ENCODE data around the gene TBXAS1.

Gene TBXAS1

DNA sequence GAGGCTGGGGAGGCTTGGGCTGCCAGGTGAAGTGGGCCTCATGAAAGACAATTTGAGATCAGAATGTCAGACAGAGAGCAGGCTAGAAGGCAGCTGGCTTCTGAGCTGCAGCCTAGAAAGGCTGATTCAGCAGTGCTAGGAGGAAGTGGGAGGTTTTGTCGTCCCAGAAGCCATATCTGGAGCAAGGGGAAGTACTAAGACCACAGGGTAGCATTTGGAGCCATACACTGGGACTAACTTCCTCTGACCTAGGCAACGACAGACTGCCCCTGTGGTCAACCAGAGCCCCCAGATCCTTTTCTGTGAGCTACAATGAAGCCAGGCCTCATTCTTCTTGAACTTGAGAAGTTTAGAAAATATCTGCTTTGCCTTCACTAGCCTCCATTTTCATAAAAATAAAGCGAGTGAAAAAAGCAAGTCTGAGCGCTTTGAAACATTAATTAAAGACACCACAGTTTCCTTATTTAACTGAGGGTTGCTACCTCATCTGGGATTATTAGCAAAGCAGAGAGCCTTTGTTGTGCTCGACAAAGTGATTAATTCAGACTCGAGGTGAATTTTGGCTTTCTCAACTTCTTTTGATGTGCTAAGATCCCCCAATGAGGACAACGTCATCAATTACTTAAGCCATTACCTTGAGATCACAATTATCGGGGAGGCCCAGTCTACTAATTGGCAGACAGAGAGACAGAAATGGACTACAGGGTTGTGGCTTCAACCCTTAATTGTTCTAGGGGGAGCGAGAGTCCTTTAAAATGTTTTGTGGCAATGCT is 26.6 kb downstream of the TBXAS1 start:
- DNase-seq: peak; percentile 98

DNA sequence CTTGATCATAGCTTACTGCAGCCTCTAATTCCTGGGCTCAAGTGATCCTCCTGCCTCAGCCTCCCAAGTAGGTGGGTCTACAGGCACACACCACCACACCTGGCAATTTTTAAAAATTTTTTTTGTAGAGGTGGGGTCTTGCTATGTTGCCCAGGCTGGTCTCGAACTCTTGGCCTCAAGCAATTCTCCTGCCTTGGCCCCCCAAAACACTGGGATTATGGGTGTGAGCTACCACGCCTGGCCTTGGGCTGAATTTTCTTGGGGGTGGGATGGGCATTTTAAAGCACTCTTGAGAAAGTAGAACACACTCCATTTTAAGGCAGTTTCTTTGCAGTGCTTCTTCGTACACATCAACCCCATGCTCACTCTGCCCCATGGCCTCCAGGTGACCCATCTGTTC is 28.7 kb downstream of the TBXAS1 start:
- no peak for DNase-seq

DNA sequence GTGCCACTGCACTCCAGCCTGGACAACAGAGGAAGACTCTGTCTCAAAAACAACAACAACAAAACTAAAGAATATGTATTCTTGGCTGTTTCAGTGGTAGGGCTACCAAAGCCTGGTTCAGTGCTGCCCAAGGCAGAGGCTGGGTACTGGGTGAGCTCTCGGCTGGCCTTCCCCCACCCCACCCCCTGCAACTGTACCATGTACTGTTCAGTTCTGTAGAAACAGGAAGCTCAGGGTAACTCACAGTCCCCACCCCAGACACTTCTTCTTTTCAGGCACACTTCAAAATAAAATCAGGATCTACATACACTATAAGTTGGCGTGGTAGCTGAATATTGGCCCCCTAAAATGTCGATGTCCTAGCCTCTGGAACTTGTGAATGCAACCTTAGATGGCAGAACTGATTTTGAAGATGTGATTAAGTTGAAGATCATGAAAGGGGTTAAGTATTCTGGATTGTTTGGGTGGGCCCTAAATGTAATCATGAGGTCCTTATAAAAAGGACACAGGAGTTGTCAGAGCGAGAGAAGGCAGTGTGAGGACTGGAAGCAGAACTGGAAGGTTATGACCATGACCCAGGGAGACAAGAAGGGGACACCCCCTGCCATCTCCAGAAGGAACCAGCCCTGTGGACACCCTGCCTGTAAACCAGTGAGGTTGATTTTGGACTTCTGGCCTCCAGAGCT is 31.2 kb downstream of the TBXAS1 start:
- DNase-seq: peak; percentile 85

DNA sequence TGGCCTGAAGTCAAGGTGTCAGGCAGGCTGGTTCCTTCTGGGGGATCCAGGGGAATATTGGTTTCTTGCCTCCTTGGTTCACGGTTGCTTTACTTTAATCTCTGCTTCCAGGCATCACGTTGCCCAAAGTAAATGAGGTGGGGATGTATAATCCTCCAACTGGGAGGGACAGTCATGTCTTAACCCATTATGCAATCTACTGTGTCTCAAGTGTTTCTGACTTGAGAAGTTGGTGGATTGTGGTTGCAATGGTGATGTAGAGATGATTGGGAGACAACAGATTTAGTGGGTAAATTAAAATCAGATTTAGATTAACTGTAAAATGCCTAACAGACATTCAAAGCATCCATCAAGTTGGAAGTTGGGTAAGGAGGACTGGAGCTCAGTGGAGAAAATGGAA is 32.7 kb downstream of the TBXAS1 start:
- peak; percentile 72 for DNase-seq

DNA sequence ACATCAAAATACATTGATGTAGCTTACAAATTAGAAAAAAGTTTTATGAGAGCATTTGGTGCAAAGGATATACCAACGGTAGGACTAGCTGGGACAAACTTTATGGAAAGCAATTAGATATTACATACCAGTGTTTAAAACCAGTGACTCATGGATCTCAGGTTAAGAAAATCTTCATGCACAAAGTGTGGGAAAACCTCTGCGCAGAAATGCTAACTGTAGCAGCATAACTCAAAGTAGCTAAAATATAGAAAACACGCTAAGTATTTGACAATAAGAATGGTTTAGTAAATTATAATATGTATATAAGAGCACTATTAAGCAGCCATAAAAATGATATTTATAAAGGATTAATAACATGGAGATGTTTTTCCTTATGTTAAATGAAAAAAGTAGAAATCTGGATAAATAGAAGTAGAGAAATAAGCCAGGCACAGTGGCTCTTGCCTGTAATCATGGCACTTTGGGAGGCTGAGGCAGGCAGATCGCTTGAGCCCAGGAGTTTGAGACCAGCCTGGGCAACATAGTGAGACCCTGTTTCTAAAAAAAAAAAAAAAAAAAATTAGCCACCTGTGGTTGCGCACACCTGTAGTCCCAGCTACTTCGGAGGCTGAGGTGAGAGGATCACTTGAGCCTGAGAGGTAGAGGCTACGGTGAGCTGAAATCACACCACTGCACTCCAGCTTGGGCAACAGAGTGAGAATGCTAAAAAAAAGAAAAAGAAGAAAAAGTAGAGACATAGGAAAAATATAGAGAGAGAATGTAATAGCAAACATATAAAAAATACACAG is 37.2 kb downstream of the TBXAS1 start:
- DNase-seq: no peak

DNA sequence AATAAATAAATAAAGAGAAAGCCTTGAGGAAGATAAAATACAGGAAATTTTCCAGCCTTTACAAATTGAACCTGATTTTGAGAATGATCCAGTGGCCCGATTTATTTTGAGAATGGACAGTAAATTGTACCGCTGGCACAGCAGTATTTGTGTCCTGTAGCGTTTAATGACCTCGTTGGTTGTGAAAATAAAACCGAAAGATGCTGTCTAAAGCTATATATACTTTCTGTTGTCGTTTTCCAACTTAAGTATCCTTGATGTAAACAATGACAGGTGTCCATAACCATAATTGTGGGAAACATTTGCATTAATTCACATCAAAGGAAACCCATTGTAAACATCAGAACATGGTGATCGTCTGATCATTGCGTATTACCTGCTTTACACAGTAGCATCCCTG is 38.8 kb downstream of the TBXAS1 start:
- no peak for DNase-seq

DNA sequence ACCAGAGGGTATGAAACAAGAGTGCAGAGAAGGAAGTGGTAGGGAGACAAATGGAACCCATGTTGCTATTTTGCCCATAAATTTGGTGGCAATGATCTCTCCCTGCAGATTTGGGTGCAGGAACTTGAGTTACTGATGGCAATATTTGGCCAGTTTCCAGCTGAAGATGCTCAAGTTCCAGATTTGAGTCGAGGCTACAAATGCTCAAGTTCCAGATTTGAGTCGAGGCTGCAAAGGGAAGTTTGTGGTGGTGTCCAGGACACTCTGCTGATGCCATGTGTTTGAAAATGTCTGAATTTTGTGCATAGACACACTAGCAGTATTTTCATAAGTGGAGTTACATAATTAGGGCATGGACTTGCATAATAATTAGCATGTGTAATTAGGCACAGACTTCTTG is 40.8 kb downstream of the TBXAS1 start:
- DNase-seq: peak; percentile 26

DNA sequence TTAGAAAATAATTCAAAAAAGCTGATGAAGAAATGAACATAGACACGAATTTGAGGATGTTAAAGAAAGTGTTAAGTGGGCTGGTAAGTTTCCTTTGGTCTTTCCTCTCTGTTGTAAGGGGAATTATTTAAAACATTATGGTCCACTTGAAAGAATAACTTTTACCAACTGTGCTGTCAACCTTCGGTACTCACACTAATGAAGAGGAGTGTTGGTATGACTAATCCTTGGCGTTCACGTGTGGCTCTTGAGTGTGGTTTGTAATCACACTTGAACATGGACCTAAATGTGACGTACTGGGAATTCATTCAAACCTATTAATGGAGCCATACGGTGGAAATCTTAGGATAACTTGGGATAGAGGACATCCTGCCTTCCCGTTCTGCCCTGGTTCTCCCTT is 41.3 kb downstream of the TBXAS1 start:
- no peak for DNase-seq

DNA sequence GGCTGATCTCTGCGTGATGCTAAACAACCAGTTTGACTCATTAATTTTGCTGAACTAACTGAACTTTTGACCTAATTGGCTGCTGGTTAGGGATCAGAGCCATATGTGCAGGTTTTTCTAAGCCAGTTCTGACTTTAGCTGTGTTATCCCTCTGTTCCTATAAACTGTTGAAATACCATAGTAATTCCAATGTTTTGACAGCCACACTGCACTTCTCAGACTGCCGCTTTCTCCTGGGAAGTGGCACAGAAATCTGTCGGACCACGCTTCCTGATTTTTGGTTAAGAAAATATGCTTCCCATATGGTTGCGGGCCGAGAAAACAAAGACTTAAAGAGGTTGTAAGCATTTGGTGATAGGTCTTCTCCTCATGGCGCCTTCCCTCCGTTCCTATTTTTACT is 42.3 kb downstream of the TBXAS1 start:
- no peak for DNase-seq

DNA sequence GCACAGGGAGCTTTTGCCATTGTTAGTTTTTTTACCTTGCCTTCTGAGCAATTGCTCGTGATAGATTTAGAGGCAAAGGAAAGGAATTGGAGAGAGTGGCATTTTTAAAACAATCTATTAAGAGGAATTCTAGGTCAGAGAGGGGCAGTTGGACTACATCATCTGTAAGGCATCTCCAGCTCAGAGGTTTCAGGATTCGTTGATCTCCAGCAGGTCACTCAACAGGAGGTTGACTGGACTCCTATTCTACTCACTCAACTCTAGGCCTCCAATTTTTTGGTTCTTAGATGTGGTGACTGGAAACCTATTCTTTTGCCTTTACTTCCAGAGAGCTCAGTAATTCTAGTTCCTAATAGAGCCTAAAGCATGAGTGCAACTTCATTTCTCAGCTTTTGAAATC is 42.8 kb downstream of the TBXAS1 start:
- DNase-seq: no peak

DNA sequence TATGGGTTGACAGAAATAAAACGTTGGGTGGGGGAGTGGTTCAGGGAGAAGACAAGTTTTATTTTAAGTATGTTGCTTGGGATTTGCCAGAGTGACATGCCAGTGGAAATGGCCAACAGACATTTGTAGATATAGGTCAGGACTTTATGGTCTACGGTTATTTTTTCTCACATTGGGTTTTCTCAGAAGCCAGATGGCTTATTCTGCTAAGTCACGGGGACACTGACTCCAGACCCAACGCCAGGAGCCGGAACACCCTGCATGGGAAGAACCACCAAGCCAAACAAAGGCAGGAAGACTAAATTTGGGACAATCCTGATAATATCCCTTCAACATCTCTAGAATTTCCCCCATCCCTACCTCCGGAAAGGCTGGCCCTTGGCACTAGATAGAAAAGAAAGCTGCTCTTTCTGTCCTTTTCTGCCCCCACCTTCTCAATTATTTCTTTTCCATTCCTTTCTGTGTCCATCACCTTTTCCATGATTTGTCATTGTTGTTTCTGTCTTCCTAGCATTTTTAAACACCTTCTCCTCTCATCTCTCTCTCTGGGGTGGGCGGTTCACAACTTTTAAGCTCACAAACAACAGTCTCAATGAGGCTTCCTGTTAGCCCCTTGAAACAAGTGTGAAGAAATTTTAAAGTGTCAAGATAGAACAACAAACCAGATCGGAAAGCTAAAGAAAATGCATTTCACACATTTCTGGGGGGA is 44.7 kb downstream of the TBXAS1 start:
- no peak for DNase-seq

DNA sequence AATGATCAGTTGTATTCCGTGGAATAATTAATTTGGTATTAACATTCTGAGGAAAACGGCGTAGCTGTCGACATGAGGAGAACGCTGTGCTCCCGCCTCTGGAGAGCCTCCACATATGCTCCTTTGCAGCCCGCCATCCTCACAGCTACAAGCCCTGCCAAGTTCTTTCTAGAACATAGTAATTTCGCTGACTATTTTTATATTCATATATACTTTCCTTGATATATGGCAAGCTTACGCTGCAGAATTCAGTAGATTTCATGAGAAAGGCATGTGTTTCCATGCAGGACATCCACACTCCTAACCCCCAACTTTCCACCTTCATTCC is 45.2 kb downstream of the TBXAS1 start:
- no peak for DNase-seq

DNA sequence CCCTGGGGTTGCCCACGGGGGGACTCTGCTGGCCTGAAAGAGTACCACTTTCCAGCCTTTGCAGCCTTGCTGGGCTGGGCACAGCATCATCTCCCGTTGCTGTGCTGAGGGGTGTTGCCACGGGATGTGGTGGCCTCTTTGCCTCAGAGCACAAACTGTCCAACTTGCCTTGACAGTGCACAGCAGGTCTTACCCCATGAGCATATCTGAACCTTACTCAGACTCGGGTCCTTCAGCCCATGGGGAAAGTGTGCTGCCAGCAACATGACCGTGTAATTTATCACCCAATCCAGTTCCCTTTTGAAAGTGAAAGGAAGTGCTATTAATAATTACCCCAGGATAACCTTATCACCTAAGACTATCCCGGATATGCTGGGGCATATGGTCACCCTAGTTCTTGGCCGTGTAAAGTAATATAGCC is 46.8 kb downstream of the TBXAS1 start:
- DNase-seq: peak; percentile 83

DNA sequence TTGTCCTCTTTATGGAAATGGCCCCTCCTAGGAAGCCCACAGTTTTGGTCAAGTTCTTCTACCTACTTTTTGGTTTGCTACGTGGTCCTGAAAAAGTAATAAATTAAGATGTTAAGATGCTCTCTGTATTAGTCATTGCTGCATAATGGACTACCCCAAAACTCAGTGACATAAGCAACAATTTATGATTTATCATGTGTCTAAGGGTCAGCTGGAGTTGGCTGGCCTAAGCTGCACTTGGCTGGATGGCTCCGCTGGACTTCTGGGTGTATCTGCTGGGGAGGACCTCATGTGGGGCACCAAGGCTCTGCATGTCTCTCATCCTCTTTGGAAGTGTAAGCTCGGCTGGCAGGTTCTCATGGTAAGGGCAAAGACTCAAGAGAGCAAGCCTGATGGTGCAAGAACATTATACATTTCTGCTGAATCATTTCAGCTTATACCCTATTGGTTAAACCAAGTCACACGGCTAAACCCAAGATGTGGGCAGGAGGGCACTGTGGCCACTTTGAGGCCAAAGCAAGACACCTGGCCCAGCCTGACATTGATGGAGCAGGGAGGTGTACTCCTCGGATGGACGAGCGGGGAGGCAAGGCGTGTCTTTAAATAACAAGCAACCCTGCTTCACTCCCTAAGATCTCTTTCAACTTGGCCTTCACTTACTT is 47.7 kb downstream of the TBXAS1 start:
- DNase-seq: no peak

DNA sequence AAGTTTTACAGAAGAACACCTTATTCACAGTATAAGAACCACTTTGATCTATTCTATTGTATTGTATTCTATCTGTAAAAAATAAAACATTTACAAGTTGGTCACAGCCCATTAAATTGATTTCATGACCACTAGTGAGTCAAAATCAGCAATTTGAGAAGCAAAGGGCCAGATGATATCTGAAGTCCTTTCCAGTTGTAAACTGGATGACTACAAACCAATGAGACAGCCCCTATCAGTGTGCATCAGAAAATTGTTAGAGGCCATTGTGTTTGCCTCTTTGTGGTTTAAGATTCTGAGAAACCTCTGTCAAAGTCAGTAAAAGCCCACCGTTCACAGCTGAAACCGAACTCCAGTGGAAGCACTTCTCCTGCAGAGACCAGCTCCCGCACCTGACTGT is 54.8 kb downstream of the TBXAS1 start:
- no peak for DNase-seq

DNA sequence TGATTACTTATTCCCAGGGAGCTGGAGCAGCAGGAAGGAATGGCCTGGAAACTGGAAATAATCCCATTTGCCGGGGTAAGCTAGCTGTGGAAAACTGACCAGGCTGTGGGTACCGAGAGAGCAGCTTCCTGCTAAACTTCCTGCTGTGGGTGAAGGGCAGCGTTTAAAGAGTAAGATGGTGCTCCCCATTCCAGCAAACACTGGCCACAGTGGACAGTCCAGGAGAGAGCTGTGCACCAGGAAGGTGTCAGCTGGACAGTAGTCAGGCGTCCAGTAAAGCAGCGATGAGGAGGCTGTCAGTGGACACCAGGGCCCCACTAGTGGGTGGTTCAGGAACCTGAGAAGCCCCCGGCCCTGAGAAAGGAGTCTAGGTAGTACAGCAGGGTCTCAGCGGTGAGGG is 55.4 kb downstream of the TBXAS1 start:
- DNase-seq: no peak

DNA sequence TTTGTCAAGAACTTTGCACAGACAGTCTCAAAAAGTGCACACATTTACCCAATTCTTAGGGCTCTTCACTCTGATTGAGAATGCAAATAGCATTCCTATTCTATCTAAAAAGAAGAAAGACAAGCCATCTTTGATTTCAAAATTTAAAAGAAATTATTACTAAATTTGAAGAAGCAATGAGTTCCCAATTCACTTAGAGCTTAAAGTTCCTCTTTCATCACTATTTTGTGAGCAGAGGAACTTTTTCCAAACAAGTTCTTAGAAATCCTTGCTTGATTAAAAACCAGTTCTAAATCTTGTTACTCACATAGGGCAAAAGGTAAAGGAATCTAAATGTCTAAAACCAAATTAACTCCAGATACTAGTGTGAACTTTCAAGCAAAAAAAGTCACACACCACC is 56.4 kb downstream of the TBXAS1 start:
- DNase-seq: no peak

DNA sequence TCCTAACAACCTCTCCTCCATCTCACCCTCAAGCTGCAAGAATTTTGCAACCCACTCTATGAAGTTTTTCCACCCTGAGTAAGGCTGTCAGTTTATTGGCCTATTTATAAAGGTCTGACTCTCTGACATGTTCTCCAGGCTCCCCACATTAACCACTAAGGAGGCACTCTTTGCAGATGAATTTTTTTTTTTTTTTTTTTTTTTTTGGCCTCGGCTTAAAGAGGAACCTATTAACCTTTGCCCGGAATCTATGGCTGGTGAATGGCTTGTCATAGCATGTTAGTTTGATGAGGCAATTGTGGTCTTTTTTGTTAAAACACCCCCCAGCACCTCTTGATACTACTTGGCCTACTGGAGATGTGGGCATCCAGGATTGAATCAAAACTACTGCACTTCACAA is 57.1 kb downstream of the TBXAS1 start:
- DNase-seq: peak; percentile 97

DNA sequence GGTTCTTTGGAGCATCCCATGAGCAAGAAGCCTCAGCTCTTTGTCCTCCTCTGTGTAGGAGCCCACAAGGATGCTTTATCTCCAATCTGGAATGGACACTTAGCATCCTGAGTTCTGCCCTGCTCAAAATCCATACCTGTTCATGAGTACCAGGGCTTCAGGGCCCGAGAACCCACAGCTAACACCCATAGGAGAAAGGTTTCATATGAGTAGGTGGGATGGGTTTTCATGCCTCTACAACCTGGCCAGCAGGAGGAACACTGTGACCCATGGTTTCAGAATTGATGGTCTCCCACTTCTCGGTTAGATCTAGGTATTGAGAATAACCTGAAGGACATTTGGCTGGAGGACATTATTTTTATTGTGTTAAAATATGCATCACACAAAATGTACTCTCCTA is 57.8 kb downstream of the TBXAS1 start:
- no peak for DNase-seq

DNA sequence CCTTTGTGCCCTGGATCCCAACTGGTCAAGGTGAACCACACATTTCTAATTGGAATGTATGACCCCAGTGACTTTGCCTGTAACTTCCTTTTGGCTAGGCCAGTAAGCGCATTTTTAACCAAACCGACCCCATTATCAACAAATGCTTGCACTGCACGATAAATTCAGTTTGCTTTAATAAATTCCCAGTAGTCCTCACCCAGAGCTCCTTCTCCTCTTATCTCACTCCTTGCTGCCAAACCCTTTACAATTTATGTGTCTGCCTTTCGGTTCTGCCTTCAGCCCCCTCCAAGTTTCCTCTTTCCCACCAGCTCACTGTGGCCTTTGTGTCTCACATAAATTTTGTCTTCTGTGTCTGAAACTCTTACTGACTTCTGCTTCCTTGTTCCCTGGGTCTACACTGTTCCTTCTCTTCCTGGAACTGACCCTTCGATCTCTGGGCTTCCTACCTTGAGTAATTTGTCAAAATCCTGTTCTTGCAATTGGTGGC is 59.0 kb downstream of the TBXAS1 start:
- DNase-seq: peak; percentile 89

DNA sequence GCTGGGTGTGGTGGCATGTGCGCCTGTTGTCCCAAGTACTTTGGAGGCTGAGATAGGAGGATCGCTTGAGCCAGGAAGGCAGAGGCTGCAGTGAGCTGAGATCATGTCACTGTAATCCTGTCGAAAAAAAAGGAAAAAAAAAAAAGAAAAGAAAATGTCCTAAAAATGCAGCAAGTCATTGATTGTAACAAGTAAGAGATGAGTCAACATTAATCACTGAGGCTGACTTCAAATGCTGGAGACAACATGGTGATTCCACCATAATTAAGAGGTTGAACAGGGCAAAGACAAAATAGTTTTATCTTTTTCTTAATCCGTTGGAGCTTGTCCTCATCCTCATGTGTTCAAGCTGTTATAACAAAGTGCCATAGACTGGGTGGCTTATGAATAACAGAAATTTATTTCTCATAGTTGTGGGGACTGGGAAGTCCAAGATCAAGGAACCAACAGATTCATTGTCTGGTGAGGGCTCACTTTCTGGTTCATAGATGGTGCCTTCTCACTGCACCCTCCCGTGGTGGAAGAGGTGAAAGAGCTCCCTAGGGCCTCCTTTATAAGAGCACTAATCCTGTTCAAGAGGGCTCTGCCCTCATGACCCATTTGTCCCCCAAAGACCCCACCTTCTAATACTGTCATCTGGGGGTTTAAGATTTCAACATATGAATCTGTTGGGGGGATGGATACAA is 60.3 kb downstream of the TBXAS1 start:
- DNase-seq: no peak

DNA sequence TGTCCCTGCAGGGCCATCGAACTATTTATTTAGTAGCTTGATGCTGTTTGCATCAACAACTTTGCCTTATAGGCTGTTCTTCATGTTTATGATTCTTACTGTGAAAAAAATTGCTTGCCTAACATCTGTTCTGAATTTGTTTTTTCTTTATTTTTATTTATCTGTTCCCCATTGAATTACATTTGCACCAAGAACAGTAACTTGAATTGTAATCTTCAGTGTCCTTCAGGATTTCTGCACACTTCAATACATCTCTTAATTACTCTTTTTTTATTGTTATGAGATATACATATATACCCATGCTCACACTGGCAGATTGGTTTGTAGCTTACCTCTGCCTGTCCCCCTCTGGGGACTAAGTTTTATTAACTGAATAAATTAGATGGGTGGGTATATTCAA is 64.4 kb downstream of the TBXAS1 start:
- DNase-seq: no peak
